NT2/D1 (cell line): Measurements from ENCODE around the gene ADGRE3.

Experiments
- DNase-seq: peaks from one replicate; pipeline ENCODE4 v3.0.0-alpha.2; 2011; ENCODE audit warnings: low read depth, low spot score
- H3K27me3 ChIP-seq: 2 replicates; pipeline ENCODE4 v1.6.0; 2011; ENCODE audit warnings: mild to moderate bottlenecking; ENCODE audit not compliant: insufficient read length, insufficient read depth
- H3K36me3 ChIP-seq: 2 replicates; pipeline ENCODE4 v1.6.1; 2011; ENCODE audit warnings: mild to moderate bottlenecking, low read length, mixed read lengths; ENCODE audit not compliant: insufficient read depth, insufficient read length
- H3K4me1 ChIP-seq: 2 replicates; pipeline ENCODE4 v1.5.1; 2011; ENCODE audit not compliant: insufficient read depth, insufficient read length
- H3K4me3 ChIP-seq: 2 replicates; pipeline ENCODE4 v1.5.1; 2011; ENCODE audit warnings: low read depth; ENCODE audit not compliant: insufficient read length
- H3K9ac ChIP-seq: 2 replicates; pipeline ENCODE4 v1.6.0; 2011; ENCODE audit warnings: low read depth; ENCODE audit not compliant: insufficient read length
- H3K9me3 ChIP-seq: 2 replicates; pipeline ENCODE4 v1.5.1; 2011; ENCODE audit warnings: mild to moderate bottlenecking, low read length; ENCODE audit not compliant: insufficient read depth
- SUZ12 ChIP-seq: IDR thresholded peaks from 2 replicates; pipeline ENCODE4 v1.6.1; 2011; ENCODE audit not compliant: insufficient read length, insufficient read depth; ENCODE audit errors: extremely low read depth
- YY1 ChIP-seq: IDR thresholded peaks from 2 replicates; pipeline ENCODE4 v1.6.1; 2011; ENCODE audit not compliant: insufficient read length, insufficient read depth
- ZNF274 ChIP-seq: IDR thresholded peaks from 2 replicates; pipeline ENCODE4 v1.6.1; 2011; ENCODE audit warnings: mild to moderate bottlenecking, low read depth, low read length

Gene ADGRE3

DNA sequence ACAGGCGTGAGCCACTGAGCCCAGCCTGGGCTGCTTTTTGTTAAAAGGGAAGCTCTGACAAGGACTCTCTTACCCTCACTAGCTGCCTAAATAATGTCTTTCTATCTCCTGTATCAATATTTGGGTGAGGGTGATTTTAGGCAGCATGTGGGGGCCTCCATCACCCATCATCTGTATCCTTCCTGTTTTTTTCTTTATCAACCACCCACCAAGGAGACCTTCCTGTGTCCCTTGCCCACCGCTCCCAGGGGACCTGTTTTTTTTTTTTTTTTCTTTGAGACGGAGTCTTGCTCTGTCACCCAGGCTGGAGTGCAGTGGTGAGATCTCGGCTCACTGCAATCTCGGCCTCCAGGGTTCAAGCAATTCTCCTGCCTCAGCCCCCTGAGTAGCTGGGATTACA lies 97.4 kb downstream of the ADGRE3 start:
- no peaks in the 10 kb centered on the region for H3K4me1 ChIP-seq
- no peaks in the 10 kb centered on the region for H3K27me3 ChIP-seq
- no peak for DNase-seq
- TF ChIP-seq SUZ12 (no peak), ZNF274 (no peak), YY1 (no peak)
- no peak overlapping the region for H3K4me3 ChIP-seq
- H3K36me3 ChIP-seq = no peaks in the 10 kb centered on the region
- no peaks in the 10 kb centered on the region for H3K9me3 ChIP-seq
- H3K9ac ChIP-seq = no peak overlapping the region

DNA sequence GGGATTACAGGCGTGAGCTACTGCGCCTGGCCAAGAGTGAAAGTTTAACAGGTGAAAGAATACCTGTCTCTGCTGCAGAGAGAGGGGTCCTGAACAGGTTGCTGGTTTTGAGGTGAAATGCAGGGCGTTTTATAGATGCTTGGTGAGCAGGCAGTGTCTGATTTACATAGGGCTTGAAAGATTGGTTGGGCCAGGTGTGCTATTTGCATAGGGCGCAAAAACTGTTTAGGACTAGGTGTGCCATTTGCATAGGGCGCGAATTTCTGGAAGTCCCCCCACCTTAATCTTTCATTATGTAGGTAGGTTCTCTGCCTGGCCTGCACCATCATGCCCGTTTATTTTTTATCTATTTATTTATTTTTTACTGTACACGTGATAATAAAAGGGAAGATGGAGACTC lies 98.3 kb downstream of the ADGRE3 start:
- H3K36me3 ChIP-seq = no peaks in the 10 kb centered on the region
- H3K9me3 ChIP-seq = no peaks in the 10 kb centered on the region
- no peaks in the 10 kb centered on the region for H3K4me1 ChIP-seq
- H3K9ac ChIP-seq = no peak overlapping the region
- TF ChIP-seq ZNF274 (no peak), SUZ12 (no peak), YY1 (no peak)
- no peak overlapping the region for H3K4me3 ChIP-seq
- DNase-seq = no peak
- H3K27me3 ChIP-seq = no peaks in the 10 kb centered on the region

DNA sequence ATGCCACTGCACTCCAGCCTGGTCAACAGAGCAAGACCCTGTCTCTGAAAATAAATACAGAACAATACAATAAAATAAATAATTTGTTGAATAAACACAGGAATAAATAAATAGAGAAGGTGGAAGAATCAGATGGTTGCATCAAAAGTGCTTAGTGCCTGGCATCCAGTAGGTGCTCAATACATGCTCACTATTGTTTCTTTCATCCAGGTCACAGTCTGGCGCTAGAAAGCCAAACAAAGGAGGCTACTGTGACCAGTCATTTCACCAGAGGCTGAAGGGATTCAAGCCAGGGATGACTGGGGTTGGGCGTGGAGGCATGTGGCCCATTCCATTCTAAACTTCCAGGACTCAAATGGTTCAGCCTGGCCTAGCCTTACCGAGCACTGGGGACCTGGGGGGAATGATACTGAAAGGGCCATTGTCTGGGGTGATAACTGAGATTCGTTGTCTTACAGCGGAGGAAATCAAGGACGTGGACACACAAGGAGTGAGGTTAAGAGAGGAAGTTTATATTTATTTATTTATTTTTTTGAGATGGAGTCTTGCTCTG lies 99.1 kb downstream of the ADGRE3 start:
- Histone ChIP-seq H3K4me3 (no peak overlapping the region), H3K4me1 (peaks cover 3% of the 10 kb centered on the region), H3K27me3 (no peaks in the 10 kb centered on the region), H3K9ac (no peak overlapping the region), H3K9me3 (no peaks in the 10 kb centered on the region), H3K36me3 (peaks cover 7% of the 10 kb centered on the region)
- no peak for DNase-seq
- no peak for TF ChIP-seq ZNF274
- TF ChIP-seq YY1 = no peak

DNA sequence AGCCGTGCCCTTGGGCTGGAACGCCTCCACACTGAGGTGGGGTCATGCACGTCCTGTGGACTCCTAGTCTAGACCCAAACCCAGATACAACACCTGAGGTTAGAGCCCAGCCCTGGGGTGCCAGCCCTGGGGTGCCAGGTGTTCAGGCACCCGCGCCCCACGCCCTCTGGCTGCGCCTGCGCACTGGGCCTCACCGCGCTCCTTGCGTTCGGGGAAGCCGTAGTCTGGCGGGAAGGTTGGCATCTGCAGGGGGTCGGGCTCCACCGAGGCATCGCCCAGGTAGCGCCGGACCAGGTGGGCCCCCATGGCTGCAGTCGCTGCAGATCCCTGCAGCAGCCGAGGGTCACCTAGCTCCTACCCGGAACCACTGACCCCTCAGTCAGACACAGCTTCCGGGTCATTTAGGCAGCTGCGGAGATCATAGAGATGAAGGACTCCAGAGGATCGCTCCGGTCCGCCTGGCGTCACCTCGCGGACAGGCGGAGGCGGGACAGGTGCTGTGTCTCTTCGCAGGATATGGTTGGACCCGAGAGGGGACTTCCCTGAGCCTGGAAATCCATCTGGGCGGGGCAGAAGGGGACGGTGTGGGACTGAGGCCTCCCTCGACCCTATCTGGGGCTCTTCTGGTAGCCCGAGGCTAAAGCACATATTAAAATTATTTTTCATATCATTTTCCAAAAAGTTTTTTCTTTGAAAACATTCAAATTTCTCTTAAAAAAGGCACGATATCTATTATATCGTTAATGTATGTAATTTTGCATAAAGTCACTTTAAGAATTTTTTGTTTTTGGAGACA lies 102.8 kb downstream of the ADGRE3 start, which contains the start of gene NDUFB7:
TSS of gene NDUFB7 (minus strand) at position 372 of the 796 bp plus-strand sequence. CDS start at position 306, 66 bp downstream.
- Histone ChIP-seq H3K4me3 (peak within 1 kb of the TSS; percentile 100), H3K4me1 (peaks cover 7% of the 10 kb centered on the region), H3K9me3 (no peaks in the 10 kb centered on the region), H3K36me3 (peaks cover 32% of the 10 kb centered on the region), H3K27me3 (no peaks in the 10 kb centered on the region), H3K9ac (peak within 1 kb of the TSS; percentile 99)
- TF ChIP-seq ZNF274 (no peak), YY1 (peak; percentile 23), SUZ12 (no peak)
- DNase-seq = peak; percentile 94

DNA sequence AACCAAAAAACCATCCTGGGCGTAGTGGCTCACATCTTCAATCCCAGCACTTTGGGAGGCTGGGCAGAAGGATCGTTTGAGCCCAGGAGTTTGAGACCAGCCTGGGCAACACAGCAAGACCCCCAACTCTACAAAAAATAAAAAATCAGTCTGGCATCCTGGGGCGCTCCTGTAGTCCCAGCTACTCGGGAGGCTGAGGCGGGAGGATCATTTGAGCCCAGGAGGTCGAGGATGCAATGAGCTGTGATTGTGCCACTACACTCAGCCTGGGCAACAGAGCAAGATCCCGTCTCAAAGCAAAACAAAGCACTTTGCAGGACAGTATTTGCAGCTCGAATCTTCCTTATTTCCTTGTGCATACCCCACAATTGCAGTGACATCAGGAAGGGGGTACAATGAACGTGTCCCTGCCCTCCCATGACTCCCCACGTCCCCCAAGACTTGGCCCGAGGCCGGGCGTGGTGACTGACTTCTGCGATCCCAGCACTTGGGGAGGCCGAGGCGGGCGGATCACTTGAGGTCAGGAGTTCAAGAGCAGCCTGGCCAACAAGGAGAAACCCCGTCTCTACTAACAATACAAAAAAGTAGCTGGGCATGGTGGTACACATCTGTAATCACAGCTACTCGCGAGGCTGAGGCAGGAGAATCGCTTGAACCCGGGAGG lies 103.6 kb downstream of the ADGRE3 start:
- Histone ChIP-seq H3K9me3 (no peaks in the 10 kb centered on the region), H3K36me3 (peaks cover 39% of the 10 kb centered on the region), H3K4me3 (peak overlapping the region; percentile 100), H3K9ac (peak overlapping the region; percentile 99), H3K27me3 (no peaks in the 10 kb centered on the region), H3K4me1 (peaks cover 7% of the 10 kb centered on the region)
- DNase-seq = no peak
- no peak for TF ChIP-seq ZNF274
- no peak for TF ChIP-seq YY1
- no peak for TF ChIP-seq SUZ12
